ENCODE measurements around the gene RTL9. TPM values are rescaled to one million over a fixed set of nuclear protein-coding genes. Genes with fewer than 3 reads are reported as not detected.

The RTL9 gene
- total RNA-seq, result under 0.01 TPM in 1 of 2 replicates, not detected in the other

GRCh38 chrX:110358548-110358947 is at the start of gene RTL9:
Gene RTL9, plus strand, starts transcription at chrX:110358848. Its CDS starts 91,770 bp downstream, at chrX:110450618.

GRCh38 chrX:110317820-110318663 is 40.6 kb upstream of the RTL9 start, which contains the start of gene AMMECR1:
Gene AMMECR1, minus strand, starts transcription at chrX:110318085. Its CDS starts 14 bp downstream, at chrX:110318071.

Other genes starting within 250 kb of the RTL9 start
- 17.1 and 20.4 TPM in 2 replicates for gene AMMECR1, start 40.8 kb upstream of the RTL9 start, total RNA-seq

Measured in mesangial cell (primary cell).